OCI-LY3 (cell line): ENCODE results near the gene TMC6.

Source experiments
- H2AFZ ChIP-seq: fragments of 200-600, 300-600 bp; shearing (Covaris generic); 2 replicates; pipeline ENCODE4 v1.6.0; 2014; ENCODE audit warnings: antibody characterized with exemption, low read depth, low read length
- H3K27ac ChIP-seq: fragments of 200-600, 300-600 bp; sonication (generic); 2 replicates; pipeline ENCODE4 v1.5.1; 2014; ENCODE audit warnings: mild to moderate bottlenecking, low read length, moderate library complexity, mixed read lengths
- H3K27me3 ChIP-seq: fragments of 200-600, 300-600 bp; sonication (generic); 2 replicates; pipeline ENCODE4 v1.6.1; 2014; ENCODE audit warnings: low read depth, low read length, mixed read lengths
- H3K36me3 ChIP-seq: fragments of 200-600, 300-600 bp; sonication (generic); replicated peaks from 2 replicates; pipeline ENCODE3; 2014; ENCODE audit warnings: low read depth, low read length, mixed read lengths
- H3K4me1 ChIP-seq: fragments of 300-600, 200-600 bp; sonication (generic); 2 replicates; pipeline ENCODE4 v1.6.1; 2014; ENCODE audit warnings: low read length, mixed read lengths
- H3K4me2 ChIP-seq: fragments of 200-600, 300-600 bp; sonication (generic); 2 replicates; pipeline ENCODE4 v1.6.1; 2014; ENCODE audit warnings: low read length, mixed read lengths
- H3K4me3 ChIP-seq: fragments of 300-600, 200-600 bp; sonication (generic); 2 replicates; pipeline ENCODE4 v1.5.1; 2014; ENCODE audit warnings: antibody characterized with exemption, mild to moderate bottlenecking, low read length, moderate library complexity
- H3K79me2 ChIP-seq: fragments of 300-600, 200-600 bp; shearing (Covaris generic); 2 replicates; pipeline ENCODE4 v1.6.1; 2014; ENCODE audit warnings: mild to moderate bottlenecking, low read length, mixed read lengths
- H3K9ac ChIP-seq: fragments of 300-600, 200-600 bp; shearing (Covaris generic); 2 replicates; pipeline ENCODE4 v1.6.0; 2014; ENCODE audit warnings: mild to moderate bottlenecking, low read length, moderate library complexity
- H3K9me3 ChIP-seq: fragments of 200-600, 300-600 bp; shearing (Covaris generic); 2 replicates; pipeline ENCODE4 v1.6.1; 2014; ENCODE audit warnings: low read length, mixed read lengths; ENCODE audit not compliant: insufficient read depth
- H4K20me1 ChIP-seq: fragments of 200-600, 300-600 bp; sonication (generic); 2 replicates; pipeline ENCODE4 v1.6.1; 2016; ENCODE audit warnings: low read length, mixed read lengths; ENCODE audit not compliant: insufficient read depth
- CTCF ChIP-seq: fragments of 200-600, 300-600 bp; sonication (generic); IDR thresholded peaks from 2 replicates; pipeline ENCODE4 v1.5.1; 2014; ENCODE audit warnings: antibody characterized with exemption, low read length, low read depth
- EZH2phosphoT487 ChIP-seq: fragments of 200-600 bp; shearing (Covaris generic); IDR thresholded peaks from 2 replicates; pipeline ENCODE4 v1.6.1; 2018; ENCODE audit warnings: antibody characterized with exemption, mixed run types, low read depth

TMC6 gene

GRCh38 chr17:78113804-78114785 lies 14.5 kb downstream of the TMC6 start:
- Histone ChIP-seq H3K9me3 (no peaks in the 10 kb centered on the region), H3K4me2 (0 out of 2 replicates have a peak overlapping the region, but pooled peaks have one; percentile 7), H3K4me3 (no peak overlapping the region), H3K4me1 (peaks cover 17% of the 10 kb centered on the region), H3K79me2 (no peaks in the 10 kb centered on the region), H3K9ac (no peak overlapping the region), H2AFZ (no peak overlapping the region), H3K27ac (no peak overlapping the region), H3K27me3 (no peaks in the 10 kb centered on the region), H3K36me3 (peaks cover 59% of the 10 kb centered on the region), H4K20me1 (peaks cover 8% of the 10 kb centered on the region; the same call in 1 of the 2 replicates)
- TF ChIP-seq CTCF (no peak), EZH2phosphoT487 (no peak)

- Histone ChIP-seq H2AFZ (no peak overlapping the region), H3K4me3 (no peak overlapping the region), H3K27me3 (no peaks in the 10 kb centered on the region), H3K9me3 (no peaks in the 10 kb centered on the region), H4K20me1 (peaks cover 8% of the 10 kb centered on the region; the same call in 1 of the 2 replicates), H3K9ac (no peak overlapping the region), H3K27ac (no peak overlapping the region), H3K79me2 (no peaks in the 10 kb centered on the region), H3K36me3 (peaks cover 56% of the 10 kb centered on the region), H3K4me2 (no peak overlapping the region), H3K4me1 (peaks cover 17% of the 10 kb centered on the region)
- TF ChIP-seq CTCF: peak; percentile 91
- no peak for TF ChIP-seq EZH2phosphoT487
Measured at GRCh38 chr17:78112518-78113471, 15.8 kb downstream of the TMC6 start.

- no peaks in the 10 kb centered on the region for H3K27me3 ChIP-seq
- peaks cover 50% of the 10 kb centered on the region for H3K36me3 ChIP-seq
Measured at GRCh38 chr17:78111727-78112517, 16.6 kb downstream of the TMC6 start.

More at GRCh38 chr17:78111727-78112517, 16.6 kb downstream of the TMC6 start:
- Histone ChIP-seq H3K9me3 (no peaks in the 10 kb centered on the region), H3K27ac (no peak overlapping the region), H3K4me3 (no peak overlapping the region), H3K4me1 (peaks cover 17% of the 10 kb centered on the region), H4K20me1 (peaks cover 8% of the 10 kb centered on the region; the same call in 1 of the 2 replicates), H3K79me2 (no peaks in the 10 kb centered on the region), H3K4me2 (no peak overlapping the region), H3K9ac (no peak overlapping the region), H2AFZ (no peak overlapping the region)
- TF ChIP-seq CTCF (no peak), EZH2phosphoT487 (no peak)
